ENCODE data around the gene SPTBN5.

GRCh38 chr15:41852736-41853590, 40.9 kb downstream of the SPTBN5 start:
- TF ChIP-seq ARNTL (CRISPR knock-in tag; IDR thresholded peaks at IDR 0.05; ENCODE audit: borderline replicate concordance, low read depth) (no peak), TCF4 (CRISPR knock-in tag; IDR thresholded peaks at IDR 0.05; ENCODE audit: borderline replicate concordance) (no peak), TSHZ2 (CRISPR knock-in tag; IDR thresholded peaks at IDR 0.05) (no peak), ZFP3 (CRISPR knock-in tag; IDR thresholded peaks at IDR 0.05) (no peak), ZNF8 (CRISPR knock-in tag; IDR thresholded peaks at IDR 0.05) (no peak), PATZ1 (CRISPR knock-in tag; IDR thresholded peaks at IDR 0.05; ENCODE audit: borderline replicate concordance) (no peak)
- TF ChIP-seq, protein P1, sequence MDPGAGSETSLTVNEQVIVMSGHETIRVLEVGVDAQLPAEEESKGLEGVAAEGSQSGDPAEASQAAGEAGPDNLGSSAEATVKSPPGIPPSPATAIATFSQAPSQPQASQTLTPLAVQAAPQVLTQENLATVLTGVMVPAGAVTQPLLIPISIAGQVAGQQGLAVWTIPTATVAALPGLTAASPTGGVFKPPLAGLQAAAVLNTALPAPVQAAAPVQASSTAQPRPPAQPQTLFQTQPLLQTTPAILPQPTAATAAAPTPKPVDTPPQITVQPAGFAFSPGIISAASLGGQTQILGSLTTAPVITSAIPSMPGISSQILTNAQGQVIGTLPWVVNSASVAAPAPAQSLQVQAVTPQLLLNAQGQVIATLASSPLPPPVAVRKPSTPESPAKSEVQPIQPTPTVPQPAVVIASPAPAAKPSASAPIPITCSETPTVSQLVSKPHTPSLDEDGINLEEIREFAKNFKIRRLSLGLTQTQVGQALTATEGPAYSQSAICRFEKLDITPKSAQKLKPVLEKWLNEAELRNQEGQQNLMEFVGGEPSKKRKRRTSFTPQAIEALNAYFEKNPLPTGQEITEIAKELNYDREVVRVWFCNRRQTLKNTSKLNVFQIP (CRISPR knock-in tag; IDR thresholded peaks at IDR 0.05; ENCODE audit: borderline replicate concordance, low read depth), result no peak
